AG04450 (cell line): Measurements from ENCODE around the gene CHI3L1. TPM values are rescaled to one million over a fixed set of nuclear protein-coding genes. Genes with fewer than 3 reads are reported as not detected.

ENCODE experiments used
- CTCF ChIA-PET: fragments of 300-600, 350-600 bp; formaldehyde crosslinking; extraction: SDS; loops from one replicate; lab custom pipeline; 2022; ENCODE audit warnings: antibody characterized with exemption, inconsistent platforms; lab: Charles Lee
- POLR2A ChIA-PET: fragments of 350-600 bp; formaldehyde crosslinking; extraction: SDS; loops from one replicate; lab custom pipeline; 2021; ENCODE audit warnings: antibody characterized with exemption, inconsistent platforms; lab: Yijun Ruan, JAX
- DNase-seq: peaks from one replicate; pipeline ENCODE4 v3.0.0-alpha.2; 2011; ENCODE audit warnings: low read depth, low spot score
- H3K27ac ChIP-seq: one replicate; pipeline ENCODE4 v1.5.1; 2012; ENCODE audit warnings: low read depth, low read length, control low read depth
- H3K27me3 ChIP-seq: one replicate; pipeline ENCODE4 v1.6.0; 2012; ENCODE audit warnings: low read length; ENCODE audit not compliant: control insufficient read depth, insufficient read depth
- H3K4me3 ChIP-seq: 2 replicates; pipeline ENCODE4 v1.5.1; 2011; ENCODE audit warnings: mild to moderate bottlenecking, low read depth, low read length, control low read depth
- H3K9me3 ChIP-seq: 2 replicates; pipeline ENCODE4 v1.5.1; 2012; ENCODE audit warnings: low read length; ENCODE audit not compliant: control insufficient read depth, insufficient read depth
- polyA plus RNA-seq: library from polyadenylated mRNA; depleted of rRNA; stranded (reverse); fragments of >200 nt; gene quantifications from 2 replicates; pipeline ENCODE4 v1.2.3, GENCODE V29; 2011; rRNA removed
- TF ChIP-seq, protein P1 (sequence below): IDR thresholded peaks from 2 replicates; pipeline ENCODE4 v1.5.1; 2011; ENCODE audit warnings: low read depth, low read length, control low read depth, inconsistent platforms

CHI3L1 gene
- polyA plus RNA-seq, 1 experiment: 6.4 TPM

DNA sequence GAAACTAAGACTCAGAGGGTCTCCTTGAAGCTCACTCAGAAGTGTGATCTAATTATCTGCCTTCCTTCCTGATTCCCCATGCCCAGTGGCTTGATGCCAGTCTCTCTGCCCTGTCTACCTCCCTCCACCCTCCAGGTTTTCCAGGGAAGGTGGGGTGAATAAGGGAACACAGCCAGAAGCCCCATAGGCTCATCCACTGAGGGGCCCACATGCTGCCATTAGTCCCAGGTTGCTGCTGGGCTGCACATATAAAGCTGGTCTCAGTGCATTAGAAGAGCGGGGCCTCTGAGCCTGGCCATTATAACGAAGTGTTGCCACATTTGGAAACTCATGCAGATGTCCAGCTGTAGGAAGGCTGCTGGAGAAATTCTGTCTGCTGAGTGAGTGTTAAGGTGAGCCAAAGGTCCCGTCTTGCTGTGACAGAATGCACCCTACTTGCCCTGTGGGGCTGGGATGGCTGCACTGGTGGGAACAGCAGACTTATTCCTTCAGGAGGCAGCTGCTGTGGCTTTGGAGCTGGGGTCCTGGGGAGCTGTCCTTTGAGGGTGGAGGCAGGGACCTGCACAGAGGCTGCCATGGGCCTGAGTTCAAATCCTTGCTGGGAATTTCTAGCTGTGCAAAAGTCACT is 56.0 kb downstream of the CHI3L1 start:
- TF ChIP-seq, protein P1, sequence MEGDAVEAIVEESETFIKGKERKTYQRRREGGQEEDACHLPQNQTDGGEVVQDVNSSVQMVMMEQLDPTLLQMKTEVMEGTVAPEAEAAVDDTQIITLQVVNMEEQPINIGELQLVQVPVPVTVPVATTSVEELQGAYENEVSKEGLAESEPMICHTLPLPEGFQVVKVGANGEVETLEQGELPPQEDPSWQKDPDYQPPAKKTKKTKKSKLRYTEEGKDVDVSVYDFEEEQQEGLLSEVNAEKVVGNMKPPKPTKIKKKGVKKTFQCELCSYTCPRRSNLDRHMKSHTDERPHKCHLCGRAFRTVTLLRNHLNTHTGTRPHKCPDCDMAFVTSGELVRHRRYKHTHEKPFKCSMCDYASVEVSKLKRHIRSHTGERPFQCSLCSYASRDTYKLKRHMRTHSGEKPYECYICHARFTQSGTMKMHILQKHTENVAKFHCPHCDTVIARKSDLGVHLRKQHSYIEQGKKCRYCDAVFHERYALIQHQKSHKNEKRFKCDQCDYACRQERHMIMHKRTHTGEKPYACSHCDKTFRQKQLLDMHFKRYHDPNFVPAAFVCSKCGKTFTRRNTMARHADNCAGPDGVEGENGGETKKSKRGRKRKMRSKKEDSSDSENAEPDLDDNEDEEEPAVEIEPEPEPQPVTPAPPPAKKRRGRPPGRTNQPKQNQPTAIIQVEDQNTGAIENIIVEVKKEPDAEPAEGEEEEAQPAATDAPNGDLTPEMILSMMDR: no peak
- CTCF ChIA-PET: interaction anchor here (0.8 to 1.2 kb wide), 2 partner anchors 137 to 138 kb away, joined by 3 to 5 read pairs; no protein-coding TSS in a partner anchor
- no peak overlapping the region for H3K4me3 ChIP-seq
- DNase-seq: no peak
- POLR2A ChIA-PET: no interaction called here
- no peak overlapping the region for H3K27ac ChIP-seq
- peaks cover 34% of the 10 kb centered on the region for H3K27me3 ChIP-seq
- no peaks in the 10 kb centered on the region; the same call in 1 of the 2 replicates for H3K9me3 ChIP-seq

DNA sequence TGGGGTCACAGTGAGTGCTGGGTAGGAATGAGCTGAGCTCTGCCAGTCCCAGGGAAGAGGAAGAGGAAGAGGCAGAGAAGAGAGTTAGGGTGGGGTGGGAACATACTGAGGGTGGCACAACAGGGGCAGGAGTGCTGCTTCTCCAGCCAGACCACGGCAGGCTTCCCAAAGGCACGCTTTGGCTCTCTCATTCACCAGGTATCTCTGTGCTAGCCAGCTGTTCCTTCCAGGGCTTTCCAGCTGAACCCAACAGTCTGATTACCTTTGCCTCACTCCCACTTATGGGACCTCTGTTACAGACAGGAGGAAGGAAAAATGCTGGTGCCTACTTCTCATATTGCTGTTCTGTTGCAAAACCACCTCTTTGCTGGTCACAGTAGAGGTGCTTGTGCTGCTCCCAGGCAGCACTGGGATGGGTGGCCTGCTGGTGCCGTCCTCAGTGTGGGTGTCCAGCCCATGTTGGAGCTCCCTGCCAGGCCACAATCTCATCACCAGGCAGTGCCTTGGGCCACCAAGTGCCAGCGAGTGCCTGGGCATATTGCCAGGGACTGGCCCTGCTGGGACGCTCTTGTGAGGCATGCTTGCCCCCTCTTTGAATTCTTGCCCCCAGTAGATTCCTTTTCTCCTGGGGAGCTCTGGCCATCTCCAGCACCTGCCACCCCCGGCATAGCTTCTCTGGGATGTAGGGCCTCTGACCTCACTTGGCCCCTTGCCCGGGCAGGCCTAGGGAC is 56.8 kb downstream of the CHI3L1 start:
- ChIA-PET POLR2A (no interaction called here), CTCF (interaction anchor here (1.2 to 2.1 kb wide), 2 partner anchors 21 to 138 kb away, joined by 5 read pairs; no protein-coding TSS in a partner anchor)
- TF ChIP-seq, protein P1: no peak
- Histone ChIP-seq H3K9me3 (no peaks in the 10 kb centered on the region; the same call in 1 of the 2 replicates), H3K27me3 (peaks cover 40% of the 10 kb centered on the region), H3K27ac (no peak overlapping the region), H3K4me3 (no peak overlapping the region)
- no peak for DNase-seq

Other genes with a start within 250 kb of the CHI3L1 start
- gene ADIPOR1, start 228.4 kb downstream of the CHI3L1 start, polyA plus RNA-seq: 120 and 124 TPM in 2 replicates
- 43.6 and 44.8 TPM in 2 replicates for gene CYB5R1, start 219.4 kb downstream of the CHI3L1 start, polyA plus RNA-seq
- 91.5 and 93.4 TPM in 2 replicates for gene TMEM183A, start 179.3 kb downstream of the CHI3L1 start, polyA plus RNA-seq
- 0.82 and 1.5 TPM in 2 replicates for gene PPFIA4, start 160.2 kb downstream of the CHI3L1 start, polyA plus RNA-seq
- gene MYOG, start 100.7 kb downstream of the CHI3L1 start, polyA plus RNA-seq: not detected in 2 replicates
- gene ADORA1, start 59.0 kb downstream of the CHI3L1 start, polyA plus RNA-seq: 1.7 and 2.1 TPM in 2 replicates
- gene MYBPH, start 10.9 kb downstream of the CHI3L1 start, polyA plus RNA-seq: 0.04 and 0.09 TPM in 2 replicates
- not detected in 2 replicates for gene CHIT1, start 43.0 kb upstream of the CHI3L1 start, polyA plus RNA-seq
- gene BTG2, start 118.8 kb upstream of the CHI3L1 start, polyA plus RNA-seq: 34.7 and 36.5 TPM in 2 replicates
- gene FMOD, start 164.4 kb upstream of the CHI3L1 start, polyA plus RNA-seq: 5.4 and 6.6 TPM in 2 replicates